Activated CD4-positive, CD25-positive, alpha-beta regulatory T cell treated with anti-CD3 and anti-CD28 coated beads, Interleukin-2, amount 50 U/mL, for 16 hours (primary cell): ENCODE measurements around the gene MRTFA.

Source experiments
- DNase-seq: peaks from one replicate; pipeline ENCODE4 v3.0.0-alpha.2; 2020; ENCODE audit warnings: low read depth, low spot score

The MRTFA gene

DNA sequence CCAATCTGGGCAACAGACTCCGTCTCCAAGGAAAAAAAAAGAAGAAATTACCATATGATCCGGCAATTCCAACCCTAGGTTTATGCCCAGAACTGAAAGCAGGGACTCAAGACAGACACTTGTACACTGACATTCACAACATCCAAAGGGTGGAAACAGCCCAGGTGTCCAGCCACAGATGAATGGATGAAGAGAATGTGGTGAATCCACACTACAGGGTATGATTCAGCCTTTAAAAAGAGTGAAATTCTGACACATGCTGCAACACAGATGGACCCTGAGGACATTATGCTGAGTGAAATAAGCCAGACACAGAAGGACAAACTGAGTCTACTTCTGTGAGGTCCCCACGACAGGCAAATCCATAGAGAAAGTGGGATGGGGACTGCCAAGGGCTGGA, 222.2 kb downstream of the MRTFA start:
- DNase-seq, result no peak

DNA sequence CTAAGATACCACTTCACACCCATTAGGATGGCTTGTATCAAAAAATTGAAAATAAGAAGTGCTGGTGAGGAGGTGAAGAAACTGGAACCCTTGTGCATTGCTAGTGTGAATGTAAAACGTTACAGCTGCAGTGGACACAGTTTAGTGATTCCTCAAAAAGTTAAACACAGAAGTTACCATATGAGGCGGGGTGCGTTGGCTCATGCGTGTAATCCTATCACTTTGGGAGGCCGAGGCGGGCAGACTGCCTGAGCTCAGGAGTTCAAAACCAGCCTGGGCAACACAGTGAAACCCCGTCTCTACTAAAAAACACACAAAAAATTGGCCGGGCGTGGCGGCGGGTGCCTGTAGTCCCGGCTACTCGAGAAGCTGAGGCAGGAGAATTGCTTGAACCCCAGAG, 222.6 kb downstream of the MRTFA start:
- no peak for DNase-seq

DNA sequence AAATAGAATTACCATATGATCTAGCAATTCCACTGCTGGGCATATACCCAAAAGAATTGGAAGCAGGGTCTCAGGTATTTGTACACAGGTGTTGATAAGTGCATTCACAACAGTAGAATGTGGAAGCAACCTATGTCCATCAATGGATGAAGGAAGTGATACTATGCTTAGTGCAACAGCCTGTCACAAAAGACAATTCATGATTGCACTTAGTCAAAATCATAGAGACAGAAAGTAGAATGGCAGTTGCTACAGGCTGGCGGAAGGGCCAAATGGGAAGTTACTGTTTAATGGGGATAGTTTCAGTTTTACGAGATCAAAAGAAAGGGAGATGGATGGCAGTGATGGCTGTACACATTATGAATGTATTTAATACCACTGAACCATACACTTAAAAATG, 224.1 kb downstream of the MRTFA start:
- DNase-seq, result no peak

DNA sequence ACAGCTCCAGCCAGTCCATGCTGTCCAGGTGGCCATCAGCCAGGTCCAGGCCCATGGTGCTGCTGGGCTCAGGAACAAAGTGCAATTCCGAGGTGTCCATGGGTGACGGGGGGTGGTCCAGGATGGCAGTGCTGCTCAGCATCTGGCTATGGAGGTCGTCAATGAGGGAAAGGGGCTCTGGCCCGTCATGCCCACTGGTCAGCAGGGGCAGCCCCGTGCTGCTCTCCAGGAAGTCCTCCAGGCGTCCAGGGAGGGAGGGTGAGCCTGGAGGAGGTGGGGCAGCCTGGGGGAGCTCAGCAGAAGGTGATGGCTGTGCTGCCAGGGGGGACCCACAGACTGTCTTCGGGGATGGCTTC, 225.0 kb downstream of the MRTFA start:
- DNase-seq, result no peak

GRCh38 chr22:40410731-40411505, 225.6 kb downstream of the MRTFA start:
- no peak for DNase-seq

DNA sequence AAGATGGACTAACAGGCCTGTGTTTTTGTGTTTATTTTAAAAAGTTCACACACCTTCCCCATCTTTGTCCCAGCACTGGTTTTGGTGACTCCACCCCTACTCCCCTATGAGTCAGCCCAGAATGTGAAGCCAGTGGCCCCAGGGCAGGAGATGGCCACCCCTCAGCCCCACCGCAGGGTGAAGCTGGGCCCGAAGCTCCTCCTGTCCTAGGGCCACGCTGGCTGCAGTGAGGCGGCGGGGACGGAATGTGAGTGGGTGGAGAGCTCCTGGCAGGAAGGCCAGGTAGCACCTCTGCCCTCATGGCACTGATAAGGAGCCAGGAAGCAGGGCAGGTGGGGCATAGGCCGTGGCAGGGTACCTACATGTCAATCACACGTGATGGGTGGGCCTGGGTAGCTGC, 226.2 kb downstream of the MRTFA start:
- DNase-seq, result no peak

- no peak for DNase-seq
Measured at GRCh38 chr22:40409613-40410113, 226.9 kb downstream of the MRTFA start.

DNA sequence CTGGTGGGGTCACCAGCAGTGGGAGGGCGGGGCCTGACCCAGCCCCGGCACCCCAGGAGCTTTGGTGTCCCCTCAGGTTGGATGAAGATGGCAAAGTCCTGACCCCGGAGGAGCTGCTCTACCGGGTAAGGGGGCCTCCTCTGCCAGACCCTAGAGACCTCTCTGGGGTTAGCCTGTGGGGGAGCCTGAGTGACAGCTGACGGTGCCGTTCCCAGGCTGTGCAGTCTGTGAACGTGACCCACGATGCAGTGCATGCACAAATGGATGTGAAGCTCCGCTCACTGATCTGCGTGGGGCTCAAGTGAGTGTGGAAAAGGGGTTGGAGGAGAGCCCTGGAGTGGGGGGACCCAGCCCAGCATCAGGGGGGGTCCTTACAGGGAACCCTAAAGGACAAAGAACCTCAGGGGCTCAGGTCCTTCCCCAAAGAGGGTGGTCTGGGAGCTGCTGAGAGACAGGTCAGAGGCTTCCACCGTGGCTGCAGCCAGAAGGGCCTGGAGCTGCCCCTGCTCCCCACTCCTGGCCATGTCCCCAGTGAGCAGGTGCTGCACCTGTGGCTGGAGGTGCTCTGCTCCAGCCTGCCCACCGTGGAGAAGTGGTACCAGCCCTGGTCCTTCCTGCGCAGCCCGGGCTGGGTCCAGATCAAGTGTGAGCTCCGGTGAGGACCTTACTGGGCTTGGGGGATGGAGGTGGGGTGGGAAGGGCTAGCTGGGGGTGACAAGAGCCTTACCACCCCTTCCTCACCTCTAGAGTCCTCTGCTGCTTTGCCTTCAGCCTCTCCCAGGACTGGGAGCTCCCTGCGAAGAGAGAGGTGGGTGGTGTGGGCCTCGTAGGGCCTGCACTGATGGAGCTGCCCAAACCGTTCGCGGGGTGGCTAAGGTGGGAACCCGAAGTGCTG, 227.6 kb downstream of the MRTFA start:
- DNase-seq, result no peak

- no peak for DNase-seq
Measured at GRCh38 chr22:40407831-40408717, 228.4 kb downstream of the MRTFA start.

DNA sequence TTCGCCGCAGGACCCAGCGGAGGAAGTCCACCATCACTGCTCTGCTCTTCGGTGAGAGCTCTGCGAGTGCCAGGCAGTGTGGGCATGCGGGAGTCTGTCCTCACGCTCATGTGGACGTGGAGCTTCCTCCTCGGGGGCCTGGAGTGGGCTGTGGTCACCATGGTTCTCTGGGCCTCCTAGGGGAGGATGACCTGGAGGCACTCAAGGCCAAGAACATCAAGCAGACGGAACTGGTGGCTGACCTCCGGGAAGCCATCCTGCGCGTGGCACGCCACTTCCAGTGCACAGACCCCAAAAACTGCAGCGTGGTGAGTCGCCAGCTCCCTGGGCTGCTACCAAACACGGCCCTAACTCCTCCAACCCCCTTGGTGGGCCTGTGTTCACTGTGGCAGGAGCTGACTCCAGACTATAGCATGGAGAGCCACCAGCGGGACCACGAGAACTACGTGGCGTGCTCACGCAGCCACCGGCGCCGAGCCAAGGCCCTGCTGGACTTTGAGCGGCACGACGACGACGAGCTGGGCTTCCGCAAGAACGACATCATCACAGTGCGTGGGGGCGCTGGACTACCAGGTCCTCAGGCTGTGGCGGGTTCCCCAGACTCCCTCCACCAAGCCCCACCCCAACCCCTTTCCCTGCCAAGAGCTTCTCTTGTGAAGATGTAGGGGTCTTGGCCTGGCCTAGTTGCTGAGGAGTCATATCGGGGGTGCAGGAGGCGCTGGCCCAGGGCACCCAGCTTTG, 229.3 kb downstream of the MRTFA start:
- DNase-seq, result no peak

DNA sequence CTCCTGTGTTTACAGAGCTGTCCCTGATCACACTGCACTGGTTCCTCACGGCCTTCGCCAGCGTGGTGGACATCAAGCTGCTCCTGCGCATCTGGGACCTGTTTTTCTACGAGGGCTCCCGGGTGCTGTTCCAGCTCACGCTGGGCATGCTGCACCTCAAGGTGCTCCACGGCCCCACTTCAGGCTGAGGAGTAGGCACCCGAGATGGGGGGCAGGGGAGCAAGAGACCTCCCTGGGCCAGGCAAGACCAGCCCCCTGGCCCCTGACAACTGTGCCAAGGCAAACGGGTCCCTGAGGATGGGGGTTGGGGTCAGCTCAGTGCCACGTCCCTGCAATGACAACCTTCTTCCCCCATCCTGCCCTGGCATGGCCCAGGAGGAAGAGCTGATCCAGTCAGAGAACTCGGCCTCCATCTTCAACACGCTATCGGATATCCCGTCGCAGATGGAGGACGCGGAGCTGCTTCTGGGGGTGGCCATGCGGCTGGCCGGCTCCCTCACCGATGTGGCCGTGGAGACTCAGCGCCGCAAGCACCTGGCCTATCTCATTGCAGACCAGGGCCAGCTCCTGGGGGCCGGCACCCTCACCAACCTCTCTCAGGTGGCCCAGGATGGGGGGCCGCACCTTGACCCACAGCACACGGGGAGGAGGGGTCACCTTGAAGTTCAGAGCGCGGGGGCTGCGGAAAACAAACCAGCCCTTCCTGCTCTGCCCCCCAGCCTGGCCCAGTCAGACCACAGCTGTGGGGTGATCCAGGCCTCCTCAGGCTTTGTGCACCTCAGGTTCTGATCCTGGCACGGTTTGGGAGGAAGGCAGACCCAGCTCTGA, 230.2 kb downstream of the MRTFA start:
- no peak for DNase-seq

GRCh38 chr22:40405178-40406062, 231.1 kb downstream of the MRTFA start:
- DNase-seq, result no peak

DNA sequence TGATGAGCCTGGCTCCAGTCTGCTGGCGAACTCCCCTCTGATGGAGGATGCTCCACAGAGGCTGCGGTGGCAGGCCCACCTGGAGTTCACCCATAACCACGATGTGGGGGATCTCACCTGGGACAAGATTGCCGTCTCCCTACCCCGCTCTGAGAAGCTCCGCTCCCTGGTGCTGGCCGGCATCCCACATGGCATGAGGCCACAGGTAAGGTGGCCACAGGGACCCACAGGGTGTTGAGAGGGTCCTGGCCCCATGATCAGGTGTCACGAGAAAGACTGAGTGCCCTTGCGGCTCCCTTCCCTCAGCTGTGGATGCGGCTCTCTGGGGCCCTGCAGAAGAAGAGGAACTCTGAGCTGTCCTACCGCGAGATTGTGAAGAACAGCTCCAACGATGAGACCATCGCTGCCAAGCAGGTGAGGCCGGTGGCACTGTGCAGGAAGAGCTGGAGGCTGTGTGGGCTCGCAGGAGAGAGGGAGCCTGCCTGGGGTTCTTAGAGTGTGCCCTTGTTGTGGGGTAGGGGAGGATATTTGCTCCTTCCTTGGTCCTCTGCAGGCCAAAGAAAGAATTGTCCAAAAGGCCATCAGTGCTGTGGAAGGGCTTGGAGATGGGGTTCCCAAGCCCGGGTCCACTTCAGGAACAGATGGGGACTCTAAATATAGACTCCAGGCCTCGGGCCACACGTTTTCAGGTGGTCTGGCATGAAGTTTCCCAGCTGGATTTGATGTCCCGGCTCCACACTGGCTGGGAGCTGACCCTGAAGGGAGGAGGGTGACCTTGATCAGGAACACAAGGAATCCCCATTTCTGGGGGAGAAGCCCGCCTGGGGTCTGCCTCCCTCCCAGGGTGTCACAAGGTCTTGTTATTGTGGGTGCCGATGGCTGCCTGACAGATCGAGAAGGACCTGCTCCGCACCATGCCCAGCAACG, 232.0 kb downstream of the MRTFA start:
- DNase-seq, result no peak

- no peak for DNase-seq
Measured at GRCh38 chr22:40403651-40404050, 232.9 kb downstream of the MRTFA start.

DNA sequence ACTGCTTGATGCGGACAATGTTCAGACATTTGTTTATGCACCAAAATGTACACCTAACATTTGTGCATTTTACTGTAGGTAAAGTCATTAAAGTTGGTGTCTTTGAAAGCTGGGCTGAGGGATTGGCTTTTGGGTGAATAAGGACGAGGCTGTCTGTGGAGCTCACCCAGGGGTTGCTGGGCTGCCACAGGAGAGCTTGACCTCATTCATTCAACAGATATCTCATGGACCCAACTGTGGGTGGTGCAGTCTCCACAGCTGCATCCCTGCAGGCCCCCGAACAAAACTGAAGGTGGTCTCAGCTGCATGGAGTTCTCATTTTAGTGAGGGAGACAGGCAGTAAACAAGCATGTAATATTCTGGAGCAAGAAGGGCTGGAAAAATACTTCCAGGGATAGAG, 233.4 kb downstream of the MRTFA start:
- no peak for DNase-seq

DNA sequence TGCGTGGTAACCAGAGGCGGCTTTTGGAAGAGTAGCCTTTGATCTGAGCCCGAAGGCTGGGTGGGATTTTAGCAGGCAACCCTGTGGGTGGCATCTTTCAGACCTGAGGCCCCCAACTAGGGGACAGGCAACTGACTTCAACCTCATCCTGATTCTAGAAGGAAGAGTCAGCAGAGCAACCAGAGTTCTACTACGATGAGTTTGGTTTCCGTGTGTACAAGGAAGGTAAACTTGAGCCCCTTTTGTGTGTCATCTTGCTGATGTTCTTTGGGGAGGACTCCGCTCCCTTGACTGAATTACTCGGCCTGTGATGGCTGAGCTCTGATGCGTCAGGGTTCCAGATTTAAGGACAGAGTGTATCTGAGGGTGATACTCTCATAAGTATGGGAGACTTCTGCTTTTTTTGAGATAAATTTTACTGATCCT, 234.5 kb downstream of the MRTFA start:
- no peak for DNase-seq

DNA sequence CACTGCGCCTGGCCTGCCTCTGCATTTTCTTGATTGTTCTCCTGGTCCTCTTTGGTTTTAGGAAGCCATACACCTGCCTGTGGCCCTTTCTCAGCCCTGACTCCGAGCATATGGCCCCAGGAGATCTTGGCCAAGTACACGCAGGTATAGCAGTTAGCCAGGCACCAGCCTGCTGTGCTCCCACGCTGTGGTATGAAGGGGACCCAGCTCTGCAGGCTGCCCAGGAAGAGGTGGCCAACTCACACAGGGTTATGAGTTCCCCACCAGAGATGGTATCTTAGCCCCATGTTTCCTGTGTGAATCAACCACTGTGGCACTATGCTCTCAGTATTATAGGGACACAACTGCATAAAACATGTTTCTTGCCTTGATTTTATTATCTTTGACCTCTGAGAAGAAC, 235.0 kb downstream of the MRTFA start:
- DNase-seq, result no peak

GRCh38 chr22:40400159-40400558, 236.4 kb downstream of the MRTFA start:
- DNase-seq, result no peak
